ENCODE measurements around the gene DHRS3. TPM values are rescaled to one million over a fixed set of nuclear protein-coding genes. Genes with fewer than 3 reads are reported as not detected.

DHRS3 gene
- total and polyA plus RNA-seq, 10 of the 15 experiments (the other 5 are each of a cell fraction or from before 2014, with no cell fraction given) = 0.23 to 29.7 (median 1.2) TPM

GRCh38 chr1:12549460-12550349, 68.3 kb downstream of the DHRS3 start:
- SMC1A ChIA-PET (ENCODE audit: uncharacterized antibody, unreplicated experiment) = no interaction called here
- Histone ChIP-seq H3K9ac (ENCODE audit: control insufficient read depth, insufficient read depth, low read length) (no peak overlapping the region), H3K4me2 (ENCODE audit: control insufficient read depth, insufficient read depth) (no peak overlapping the region), H3K27me3 (replicated peaks in 1 of 2; ENCODE audit: control insufficient read depth in 2 of 2, insufficient read depth in 2 of 2, low read length in 1 of 2) (no peaks in the 10 kb centered on the region; a peak in 1 of 4 replicates), H3K9me3 (replicated peaks; ENCODE audit: control insufficient read depth, insufficient read depth, low read length) (no peaks in the 10 kb centered on the region; the same call in 2 of the 3 replicates), H4K20me1 (ENCODE audit: control insufficient read depth, insufficient read depth) (no peaks in the 10 kb centered on the region), H3K36me3 (ENCODE audit: control insufficient read depth in 2 of 2, insufficient read depth in 2 of 2, low read length in 1 of 2) (no peaks in the 10 kb centered on the region), H3K4me1 (ENCODE audit: control insufficient read depth, insufficient read depth, low read length) (no peaks in the 10 kb centered on the region), H2AFZ (ENCODE audit: control insufficient read depth, low read depth, low read length) (no peak overlapping the region), H3K4me3 (no peak overlapping the region), H3K79me2 (ENCODE audit: control insufficient read depth, insufficient read depth, low read length) (no peaks in the 10 kb centered on the region), H3K27ac (ENCODE audit: control insufficient read depth, insufficient read depth) (no peak overlapping the region)
- RAD21 ChIA-PET (ENCODE audit: unreplicated experiment) = no interaction called here
- WGBS (ENCODE audit: insufficient coverage, insufficient replicate concordance, low lambda C conversion rate, missing lambda C conversion rate) = 67% methylated on average over 31 of the region's 31 CpGs
- in situ Hi-C loops (cut with MboI) = loop anchor here (25.0 kb wide), 1 partner anchor 688 kb away; the partner anchor contains the start of gene PRAMEF18
- POLR2A ChIA-PET = no interaction called here
- FAIRE-seq (no peak), ATAC-seq (no peak), DNase-seq (ENCODE audit: low read depth, low spot score) (no peak)
- intact Hi-C loops (cut with micrococcal nuclease; ENCODE audit: unreplicated experiment) = no loop called here
- BruUV-seq (replicated peaks) = no TSS peak
- TF ChIP-seq POU2F2 (IDR thresholded peaks at IDR 0.05; ENCODE audit: borderline replicate concordance, low read depth, low read length) (no peak), ASH2L (IDR thresholded peaks at IDR 0.05; ENCODE audit: borderline replicate concordance, low read depth) (no peak), IKZF1 (conservative IDR thresholded peaks at IDR 0.05) (no peak), MAX (IDR thresholded peaks at IDR 0.05; ENCODE audit: low read depth, low read length) (no peak)
- CTCF ChIA-PET = no interaction called here

- FAIRE-seq (no peak), DNase-seq (ENCODE audit: low read depth, low spot score) (no peak), ATAC-seq (no peak)
- in situ Hi-C loops (cut with MboI) = loop anchor here (25.0 kb wide), 1 partner anchor 688 kb away; the partner anchor contains the start of gene PRAMEF18
- RAD21 ChIA-PET (ENCODE audit: unreplicated experiment) = no interaction called here
- no TSS peak for BruUV-seq (replicated peaks)
- Histone ChIP-seq H2AFZ (ENCODE audit: control insufficient read depth, low read depth, low read length) (no peak overlapping the region), H3K4me3 (no peak overlapping the region), H3K27me3 (replicated peaks in 1 of 2; ENCODE audit: control insufficient read depth in 2 of 2, insufficient read depth in 2 of 2, low read length in 1 of 2) (no peaks in the 10 kb centered on the region; a peak in 1 of 4 replicates), H3K36me3 (ENCODE audit: control insufficient read depth in 2 of 2, insufficient read depth in 2 of 2, low read length in 1 of 2) (no peaks in the 10 kb centered on the region), H3K9ac (ENCODE audit: control insufficient read depth, insufficient read depth, low read length) (no peak overlapping the region), H4K20me1 (ENCODE audit: control insufficient read depth, insufficient read depth) (no peaks in the 10 kb centered on the region), H3K27ac (ENCODE audit: control insufficient read depth, insufficient read depth) (no peak overlapping the region), H3K4me1 (ENCODE audit: control insufficient read depth, insufficient read depth, low read length) (no peaks in the 10 kb centered on the region), H3K79me2 (ENCODE audit: control insufficient read depth, insufficient read depth, low read length) (no peaks in the 10 kb centered on the region), H3K4me2 (ENCODE audit: control insufficient read depth, insufficient read depth) (no peak overlapping the region), H3K9me3 (replicated peaks; ENCODE audit: control insufficient read depth, insufficient read depth, low read length) (no peaks in the 10 kb centered on the region; the same call in 2 of the 3 replicates)
- WGBS (ENCODE audit: insufficient coverage, insufficient replicate concordance, low lambda C conversion rate, missing lambda C conversion rate) = 59% methylated on average over 13 of the region's 27 CpGs
- SMC1A ChIA-PET (ENCODE audit: uncharacterized antibody, unreplicated experiment) = no interaction called here
- POLR2A ChIA-PET = no interaction called here
- intact Hi-C loops (cut with micrococcal nuclease; ENCODE audit: unreplicated experiment) = no loop called here
- CTCF ChIA-PET = no interaction called here
- TF ChIP-seq BCL3 (IDR thresholded peaks at IDR 0.05; ENCODE audit: borderline replicate concordance, insufficient read depth, low read depth, low read length, poor library complexity, severe bottlenecking) = no peak
- TF ChIP-seq TCF12 (IDR thresholded peaks at IDR 0.05; ENCODE audit: low read depth, low read length) = no peak
- TF ChIP-seq CHD4 (IDR thresholded peaks at IDR 0.05) = no peak
- no peak for TF ChIP-seq MTA2 (IDR thresholded peaks at IDR 0.05; ENCODE audit: low read depth)
- no peak for TF ChIP-seq NR2C1 (IDR thresholded peaks at IDR 0.05)
- TF ChIP-seq SRF (IDR thresholded peaks at IDR 0.05; ENCODE audit: low read depth in 2 of 2, low read length in 2 of 2) = no peak
- no peak for TF ChIP-seq RCOR1 (conservative IDR thresholded peaks at IDR 0.05; ENCODE audit: low read depth, low read length)
- no peak for TF ChIP-seq MEF2A (IDR thresholded peaks at IDR 0.05; ENCODE audit: insufficient read depth, low read depth, low read length)
- TF ChIP-seq CHD2 (IDR thresholded peaks at IDR 0.05; ENCODE audit: borderline replicate concordance, low read depth, low read length) = no peak
- no peak for TF ChIP-seq HSF1 (IDR thresholded peaks at IDR 0.05; ENCODE audit: low read depth, low read length)
Observed at GRCh38 chr1:12548973-12549459, 69.0 kb downstream of the DHRS3 start.
